Ureter (tissue), 1 donor: ENCODE data around the gene CYBC1. TPM values are rescaled to one million over a fixed set of nuclear protein-coding genes. Genes with fewer than 3 reads are reported as not detected.

Experiments
- total RNA-seq: library from RNA; stranded (reverse); gene quantifications from one replicate; pipeline ENCODE4 v1.2.4, GENCODE V29; 2023
- donor health status: DM: yes; HTN: yes; CAD: no.

CYBC1 gene
- total RNA-seq, 1 donor from 2014 or later = 98.0 TPM

Other genes starting within 250 kb of the CYBC1 start
- gene CCDC57, start 237.9 kb downstream of the CYBC1 start, total RNA-seq = 108 TPM
- 44.2 TPM for gene SLC16A3, start 221.7 kb downstream of the CYBC1 start, total RNA-seq
- 170 TPM for gene CSNK1D, start 177.1 kb downstream of the CYBC1 start, total RNA-seq
- 3.4 TPM for gene CD7, start 133.1 kb downstream of the CYBC1 start, total RNA-seq
- gene SECTM1, start 117.0 kb downstream of the CYBC1 start, total RNA-seq = 12.6 TPM
- not detected for gene TEX19, start 91.5 kb downstream of the CYBC1 start, total RNA-seq
- not detected for gene UTS2R, start 79.0 kb downstream of the CYBC1 start, total RNA-seq
- 44.5 TPM for gene HEXD, start 32.4 kb downstream of the CYBC1 start, total RNA-seq
- 31.9 TPM for gene OGFOD3, start 32.2 kb downstream of the CYBC1 start, total RNA-seq
- gene NARF, start 8.0 kb upstream of the CYBC1 start, total RNA-seq = 48.2 TPM
- gene FOXK2, start 69.0 kb upstream of the CYBC1 start, total RNA-seq = 67.2 TPM
- 96.0 TPM for gene WDR45B, start 197.7 kb upstream of the CYBC1 start, total RNA-seq
- 18.9 TPM for gene RAB40B, start 247.9 kb upstream of the CYBC1 start, total RNA-seq